SKM-1 (cell line): ENCODE measurements around the gene DNAH17.

Source experiments
- DNase-seq: peaks from one replicate; lab custom pipeline; 2025; ENCODE audit not compliant: unreplicated experiment; lab: John Stamatoyannopoulos, UW

The DNAH17 gene

GRCh38 chr17:78607038-78607437 is 29.8 kb upstream of the DNAH17 start:
- DNase-seq: no peak

GRCh38 chr17:78605886-78606285 is 28.7 kb upstream of the DNAH17 start:
- DNase-seq: no peak

GRCh38 chr17:78605429-78605828 is 28.2 kb upstream of the DNAH17 start:
- no peak for DNase-seq

- DNase-seq: no peak
Measured at GRCh38 chr17:78602246-78602645, 25.1 kb upstream of the DNAH17 start.

GRCh38 chr17:78601577-78602190 is 24.5 kb upstream of the DNAH17 start:
- DNase-seq: no peak

- no peak for DNase-seq
Measured at GRCh38 chr17:78600181-78600721, 23.1 kb upstream of the DNAH17 start.

- DNase-seq: no peak
Measured at GRCh38 chr17:78599419-78599818, 22.2 kb upstream of the DNAH17 start.

- DNase-seq: no peak
Measured at GRCh38 chr17:78598013-78598471, 20.8 kb upstream of the DNAH17 start.

GRCh38 chr17:78596871-78597764 is 19.9 kb upstream of the DNAH17 start:
- DNase-seq: no peak

GRCh38 chr17:78595135-78595810 is 18.1 kb upstream of the DNAH17 start:
- no peak for DNase-seq

GRCh38 chr17:78592991-78593329 is 15.8 kb upstream of the DNAH17 start:
- DNase-seq: no peak

GRCh38 chr17:78591263-78591671 is 14.1 kb upstream of the DNAH17 start:
- no peak for DNase-seq

- DNase-seq: no peak
Measured at GRCh38 chr17:78589885-78590284, 12.7 kb upstream of the DNAH17 start.

- DNase-seq: no peak
Measured at GRCh38 chr17:78589031-78589675, 12.0 kb upstream of the DNAH17 start.

GRCh38 chr17:78588258-78589030 is 11.2 kb upstream of the DNAH17 start:
- no peak for DNase-seq

GRCh38 chr17:78585006-78585630 is 7.9 kb upstream of the DNAH17 start:
- DNase-seq: no peak

- DNase-seq: no peak
Measured at GRCh38 chr17:78583091-78583490, 5.9 kb upstream of the DNAH17 start.

- no peak for DNase-seq
Measured at GRCh38 chr17:78581304-78581703, 4.1 kb upstream of the DNAH17 start.

GRCh38 chr17:78580277-78580804 is 3.1 kb upstream of the DNAH17 start:
- DNase-seq: no peak
